Ectodermal cell (in vitro differentiated cells): Measurements from ENCODE around the gene MELTF.
A peak's percentile ranks its signal among the peaks of the same experiment; 100 is the strongest.

ENCODE experiments used
- H3K27ac ChIP-seq: 2 replicates; pipeline ENCODE4 v1.7.0; 2013; ENCODE audit warnings: mild to moderate bottlenecking, low read depth, low read length; ENCODE audit not compliant: insufficient read depth, poor library complexity, severe bottlenecking
- H3K27me3 ChIP-seq: 2 replicates; pipeline ENCODE4 v1.7.0; 2013; ENCODE audit warnings: mild to moderate bottlenecking, low read length; ENCODE audit not compliant: insufficient read depth, control insufficient read depth, poor library complexity, severe bottlenecking
- H3K36me3 ChIP-seq: one replicate; pipeline ENCODE4 v1.7.0; 2013; ENCODE audit warnings: low read length; ENCODE audit not compliant: control insufficient read depth, insufficient read depth
- H3K4me1 ChIP-seq: one replicate; pipeline ENCODE4 v1.7.0; 2013; ENCODE audit warnings: low read length; ENCODE audit not compliant: control insufficient read depth, insufficient read depth
- H3K4me3 ChIP-seq: 2 replicates; pipeline ENCODE4 v1.7.0; 2013; ENCODE audit warnings: low read depth, low read length, control low read depth; ENCODE audit not compliant: insufficient read depth
- H3K9me3 ChIP-seq: 2 replicates; pipeline ENCODE4 v1.7.0; 2013; ENCODE audit warnings: mild to moderate bottlenecking, low read length, moderate library complexity; ENCODE audit not compliant: control insufficient read depth
- WGBS, 2 experiments: methylation state at CpG; one replicate each; pipeline ENCODE4 v1.1.7; 2013; ENCODE audit warnings: missing lambda C conversion rate in 2 of 2; 5-methylcytosine and 5-hydroxymethylcytosine counted together

The MELTF gene

GRCh38 chr3:197010556-197011351, 18.9 kb downstream of the MELTF start:
- Histone ChIP-seq H3K36me3 (no peaks in the 10 kb centered on the region), H3K27ac (no peak overlapping the region), H3K4me3 (no peak overlapping the region), H3K4me1 (peaks cover 11% of the 10 kb centered on the region), H3K9me3 (no peaks in the 10 kb centered on the region), H3K27me3 (no peaks in the 10 kb centered on the region)
- WGBS, 2 experiments, result 95 to 96% methylated on average over 30 of the region's 30 CpGs

- 92 to 94% methylated on average over 20 of the region's 20 CpGs for WGBS, 2 experiments
- H3K4me3 ChIP-seq, result no peak overlapping the region
- H3K9me3 ChIP-seq, result no peaks in the 10 kb centered on the region
- H3K27me3 ChIP-seq, result peaks cover 8% of the 10 kb centered on the region
- no peak overlapping the region for H3K27ac ChIP-seq
- H3K4me1 ChIP-seq, result peaks cover 11% of the 10 kb centered on the region
- no peaks in the 10 kb centered on the region for H3K36me3 ChIP-seq
These were observed 20.0 kb downstream of the MELTF start for GRCh38 chr3:197009532-197010019.

- WGBS, 2 experiments, result 93 to 94% methylated on average over 27 of the region's 27 CpGs
- Histone ChIP-seq H3K36me3 (no peaks in the 10 kb centered on the region), H3K27me3 (peaks cover 17% of the 10 kb centered on the region), H3K4me3 (no peak overlapping the region), H3K27ac (no peak overlapping the region), H3K4me1 (peaks cover 19% of the 10 kb centered on the region), H3K9me3 (no peaks in the 10 kb centered on the region)
These were observed 21.0 kb downstream of the MELTF start for GRCh38 chr3:197008436-197009209.

- H3K27me3 ChIP-seq, result peaks cover 20% of the 10 kb centered on the region
- WGBS, 2 experiments, result 92 to 93% methylated on average over 8 of the region's 8 CpGs
- H3K9me3 ChIP-seq, result no peaks in the 10 kb centered on the region
- H3K4me3 ChIP-seq, result no peak overlapping the region
- no peaks in the 10 kb centered on the region for H3K36me3 ChIP-seq
- no peak overlapping the region for H3K27ac ChIP-seq
- peaks cover 19% of the 10 kb centered on the region for H3K4me1 ChIP-seq
These were observed 21.7 kb downstream of the MELTF start for GRCh38 chr3:197007953-197008352.

- peaks cover 18% of the 10 kb centered on the region for H3K4me1 ChIP-seq
- 83 to 88% methylated on average over 12 of the region's 12 CpGs for WGBS, 2 experiments
These were observed 22.2 kb downstream of the MELTF start for GRCh38 chr3:197007296-197007940.

GRCh38 chr3:197006860-197007259, 22.8 kb downstream of the MELTF start:
- Histone ChIP-seq H3K27ac (no peak overlapping the region), H3K9me3 (no peaks in the 10 kb centered on the region), H3K27me3 (peaks cover 20% of the 10 kb centered on the region), H3K4me3 (no peak overlapping the region), H3K4me1 (peaks cover 13% of the 10 kb centered on the region), H3K36me3 (no peaks in the 10 kb centered on the region)
- 93 to 95% methylated on average over 5 of the region's 5 CpGs for WGBS, 2 experiments

More at GRCh38 chr3:197007296-197007940, 22.2 kb downstream of the MELTF start:
- H3K27ac ChIP-seq, result no peak overlapping the region
- H3K27me3 ChIP-seq, result peaks cover 20% of the 10 kb centered on the region
- H3K9me3 ChIP-seq, result no peaks in the 10 kb centered on the region
- no peak overlapping the region for H3K4me3 ChIP-seq
- no peaks in the 10 kb centered on the region for H3K36me3 ChIP-seq

- peaks cover 20% of the 10 kb centered on the region for H3K27me3 ChIP-seq
- peaks cover 9% of the 10 kb centered on the region for H3K4me1 ChIP-seq
- no peaks in the 10 kb centered on the region for H3K36me3 ChIP-seq
- H3K27ac ChIP-seq, result no peak overlapping the region
- no peak overlapping the region for H3K4me3 ChIP-seq
- H3K9me3 ChIP-seq, result no peaks in the 10 kb centered on the region
- 95 to 96% methylated on average over 11 of the region's 11 CpGs for WGBS, 2 experiments
These were observed 23.2 kb downstream of the MELTF start for GRCh38 chr3:197006446-197006845.

GRCh38 chr3:197003461-197004385, 25.9 kb downstream of the MELTF start:
- Histone ChIP-seq H3K4me3 (peak overlapping the region; percentile 49), H3K36me3 (no peaks in the 10 kb centered on the region), H3K9me3 (no peaks in the 10 kb centered on the region), H3K27ac (no peak overlapping the region), H3K4me1 (peaks cover 7% of the 10 kb centered on the region), H3K27me3 (peaks cover 20% of the 10 kb centered on the region)
- 15 to 16% methylated on average over 61 of the region's 61 CpGs for WGBS, 2 experiments

GRCh38 chr3:197002701-197003454, 26.7 kb downstream of the MELTF start:
- 1 to 2% methylated on average over 113 of the region's 113 CpGs for WGBS, 2 experiments
- no peak overlapping the region for H3K27ac ChIP-seq

More at GRCh38 chr3:197002701-197003454, 26.7 kb downstream of the MELTF start:
- Histone ChIP-seq H3K4me1 (peaks cover 7% of the 10 kb centered on the region), H3K27me3 (peaks cover 20% of the 10 kb centered on the region), H3K4me3 (peak overlapping the region; percentile 49), H3K36me3 (no peaks in the 10 kb centered on the region), H3K9me3 (no peaks in the 10 kb centered on the region)
